ENCODE measurements around the gene PSMD13.

DNA sequence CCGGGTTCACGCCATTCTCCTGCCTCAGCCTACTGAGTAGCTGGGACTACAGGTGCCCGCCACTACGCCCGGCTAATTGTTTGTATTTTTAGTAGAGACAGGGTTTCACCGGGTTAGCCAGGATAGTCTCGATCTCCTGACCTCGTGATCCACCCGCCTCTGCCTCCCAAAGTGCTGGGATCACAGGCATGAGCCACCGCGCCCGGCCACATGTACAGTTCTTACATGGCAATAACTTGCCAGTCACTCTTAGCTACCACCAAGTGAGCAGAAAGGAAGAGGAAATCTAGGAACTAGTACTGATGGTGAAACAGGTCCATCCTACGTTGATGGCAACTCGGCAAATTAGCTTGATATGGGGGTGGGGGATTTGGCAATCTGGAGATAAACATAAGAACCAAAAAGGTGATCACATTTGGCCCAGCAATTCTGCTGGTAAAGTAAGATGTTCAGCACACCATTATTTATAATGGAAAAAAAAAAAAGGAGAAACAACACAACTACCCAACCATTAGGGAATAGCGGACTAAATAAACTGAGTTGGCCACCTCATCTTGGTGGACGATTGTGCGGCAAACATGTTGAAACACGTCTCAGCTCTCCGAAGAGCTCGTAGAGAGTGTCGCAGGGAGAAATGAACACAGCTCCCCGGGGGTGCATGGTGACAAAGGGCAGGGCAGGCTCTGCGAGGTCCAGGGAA is 46.8 kb downstream of the PSMD13 start:
- TF ChIP-seq, protein P1, sequence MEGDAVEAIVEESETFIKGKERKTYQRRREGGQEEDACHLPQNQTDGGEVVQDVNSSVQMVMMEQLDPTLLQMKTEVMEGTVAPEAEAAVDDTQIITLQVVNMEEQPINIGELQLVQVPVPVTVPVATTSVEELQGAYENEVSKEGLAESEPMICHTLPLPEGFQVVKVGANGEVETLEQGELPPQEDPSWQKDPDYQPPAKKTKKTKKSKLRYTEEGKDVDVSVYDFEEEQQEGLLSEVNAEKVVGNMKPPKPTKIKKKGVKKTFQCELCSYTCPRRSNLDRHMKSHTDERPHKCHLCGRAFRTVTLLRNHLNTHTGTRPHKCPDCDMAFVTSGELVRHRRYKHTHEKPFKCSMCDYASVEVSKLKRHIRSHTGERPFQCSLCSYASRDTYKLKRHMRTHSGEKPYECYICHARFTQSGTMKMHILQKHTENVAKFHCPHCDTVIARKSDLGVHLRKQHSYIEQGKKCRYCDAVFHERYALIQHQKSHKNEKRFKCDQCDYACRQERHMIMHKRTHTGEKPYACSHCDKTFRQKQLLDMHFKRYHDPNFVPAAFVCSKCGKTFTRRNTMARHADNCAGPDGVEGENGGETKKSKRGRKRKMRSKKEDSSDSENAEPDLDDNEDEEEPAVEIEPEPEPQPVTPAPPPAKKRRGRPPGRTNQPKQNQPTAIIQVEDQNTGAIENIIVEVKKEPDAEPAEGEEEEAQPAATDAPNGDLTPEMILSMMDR (IDR thresholded peaks at IDR 0.05; ENCODE audit: low read depth, low read length, poor library complexity, severe bottlenecking) = no peak
- no peak for TF ChIP-seq EZH2phosphoT487 (IDR thresholded peaks at IDR 0.05; ENCODE audit: borderline replicate concordance, low read length)
